ENCODE measurements around the gene MPHOSPH10.
"Not testable (repeated sequence)": the region's sequence is repeated elsewhere in the genome, so short reads cannot be mapped to it uniquely, and the experiment has no call there.

MPHOSPH10 gene

GRCh38 chr2:71174207-71174606 is 43.8 kb downstream of the MPHOSPH10 start:
- DNase-seq = no peak

DNA sequence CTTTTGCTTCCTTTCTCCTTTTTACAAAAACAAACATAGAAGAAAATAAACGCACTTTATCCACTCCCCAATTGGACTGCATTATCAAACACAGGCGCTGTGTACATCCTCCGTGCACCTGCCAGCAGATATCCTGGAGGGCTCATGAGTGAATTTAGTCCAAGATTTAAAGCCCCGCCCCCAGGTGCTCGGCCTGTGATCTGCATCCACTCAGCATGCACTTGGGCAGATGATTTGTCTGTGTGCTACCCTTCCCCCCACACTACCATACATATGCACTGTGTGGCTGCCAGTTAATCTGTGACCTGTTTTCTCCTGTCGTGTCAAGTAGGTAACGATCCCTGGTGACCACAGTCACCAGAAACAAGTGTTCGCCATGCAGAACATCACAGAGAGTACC is 48.4 kb downstream of the MPHOSPH10 start:
- DNase-seq = peak; percentile 30

- DNase-seq = no peak
Measured at GRCh38 chr2:71181316-71181715, 50.9 kb downstream of the MPHOSPH10 start.

DNA sequence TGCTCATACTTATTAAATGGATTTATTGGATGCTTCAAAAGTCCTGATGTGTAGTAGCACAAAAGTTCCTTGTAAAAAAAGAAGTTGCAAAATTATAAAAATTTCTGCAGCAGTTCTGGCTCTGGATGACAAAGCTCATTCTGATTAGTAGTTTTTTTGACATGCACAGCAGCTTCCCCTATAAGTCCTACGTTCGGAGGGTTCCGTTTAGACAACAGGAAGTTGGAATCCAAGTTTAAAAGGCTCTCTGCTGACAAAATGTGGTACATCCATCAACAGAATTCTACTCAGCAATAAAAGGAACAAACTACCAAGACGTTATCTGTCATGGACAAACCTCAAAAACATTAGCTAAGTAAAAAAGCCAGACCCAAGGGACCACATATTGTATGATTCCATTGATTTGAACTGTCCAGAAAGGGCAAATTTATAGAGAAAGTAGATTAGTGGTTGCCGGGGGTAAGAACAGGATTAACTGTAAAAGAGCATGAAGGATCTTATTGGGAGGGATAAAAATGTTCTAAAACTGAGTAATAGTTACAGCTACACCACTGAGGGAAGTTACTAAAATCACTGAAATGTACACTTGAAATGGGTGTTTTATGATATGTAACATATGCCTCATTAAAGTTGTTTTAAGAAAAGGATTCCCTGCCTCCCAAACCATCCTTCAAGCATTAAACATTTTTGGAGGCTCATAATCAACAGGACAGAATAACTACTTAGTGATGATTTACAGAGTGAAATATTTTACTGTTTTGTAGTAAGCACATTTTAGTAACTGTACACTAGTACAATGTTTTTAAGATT is 53.1 kb downstream of the MPHOSPH10 start:
- DNase-seq = not testable (repeated sequence)

GRCh38 chr2:71186973-71187372 is 56.5 kb downstream of the MPHOSPH10 start:
- DNase-seq = no peak

- DNase-seq = no peak
Measured at GRCh38 chr2:71187589-71187988, 57.2 kb downstream of the MPHOSPH10 start.

- DNase-seq = no peak
Measured at GRCh38 chr2:71190656-71191569, 60.5 kb downstream of the MPHOSPH10 start.

DNA sequence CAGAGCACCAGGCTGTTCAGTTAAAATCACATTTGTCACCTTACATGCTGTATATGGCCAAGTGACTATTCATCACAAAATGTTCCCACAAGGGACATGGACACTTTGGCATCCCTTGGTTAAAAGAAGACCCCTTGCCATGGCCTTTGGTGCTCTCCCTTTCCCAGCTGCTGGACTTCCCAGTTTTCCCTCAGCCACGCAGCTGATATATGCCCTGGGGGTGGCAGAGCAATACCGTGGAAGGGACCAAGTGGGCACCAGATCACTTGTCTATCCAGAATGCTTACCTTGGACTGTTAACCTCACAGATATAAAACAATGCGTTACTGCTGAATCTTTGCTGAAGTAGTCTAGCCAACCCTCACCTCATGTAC is 61.1 kb downstream of the MPHOSPH10 start:
- DNase-seq = no peak

Data from NCI-H1436 (cell line).